HG02884 (cell line): Measurements from ENCODE around the gene YPEL1.
"Not testable (repeated sequence)": the region's sequence is repeated elsewhere in the genome, so short reads cannot be mapped to it uniquely, and the experiment has no call there.

Experiments used
- ATAC-seq: cut with Tn5 transposase; IDR thresholded peaks from one replicate; pipeline ENCODE4 v1.9.1; 2021; ENCODE audit warnings: mild to moderate bottlenecking, moderate library complexity; ENCODE audit not compliant: unreplicated experiment

Gene YPEL1

DNA sequence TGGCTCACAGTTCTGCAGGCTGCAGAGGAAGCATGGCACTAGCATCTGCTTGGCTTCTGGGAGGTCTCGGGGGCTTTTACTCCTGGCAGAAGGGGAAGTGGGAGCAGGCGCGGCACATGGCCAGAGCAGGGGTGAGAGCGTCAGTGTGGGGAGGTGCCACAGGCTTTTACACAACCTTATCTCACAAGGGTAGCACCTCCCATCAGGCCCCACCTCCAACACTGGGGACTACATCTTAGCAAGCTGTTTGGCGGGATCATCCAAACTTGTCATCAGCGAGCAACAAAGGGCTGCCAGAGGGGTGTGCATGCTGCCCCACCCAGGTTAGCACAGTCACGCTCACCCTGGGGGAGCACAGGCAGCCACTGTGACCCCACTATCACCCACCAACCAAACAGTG is 18.9 kb upstream of the YPEL1 start:
- no peak for ATAC-seq

DNA sequence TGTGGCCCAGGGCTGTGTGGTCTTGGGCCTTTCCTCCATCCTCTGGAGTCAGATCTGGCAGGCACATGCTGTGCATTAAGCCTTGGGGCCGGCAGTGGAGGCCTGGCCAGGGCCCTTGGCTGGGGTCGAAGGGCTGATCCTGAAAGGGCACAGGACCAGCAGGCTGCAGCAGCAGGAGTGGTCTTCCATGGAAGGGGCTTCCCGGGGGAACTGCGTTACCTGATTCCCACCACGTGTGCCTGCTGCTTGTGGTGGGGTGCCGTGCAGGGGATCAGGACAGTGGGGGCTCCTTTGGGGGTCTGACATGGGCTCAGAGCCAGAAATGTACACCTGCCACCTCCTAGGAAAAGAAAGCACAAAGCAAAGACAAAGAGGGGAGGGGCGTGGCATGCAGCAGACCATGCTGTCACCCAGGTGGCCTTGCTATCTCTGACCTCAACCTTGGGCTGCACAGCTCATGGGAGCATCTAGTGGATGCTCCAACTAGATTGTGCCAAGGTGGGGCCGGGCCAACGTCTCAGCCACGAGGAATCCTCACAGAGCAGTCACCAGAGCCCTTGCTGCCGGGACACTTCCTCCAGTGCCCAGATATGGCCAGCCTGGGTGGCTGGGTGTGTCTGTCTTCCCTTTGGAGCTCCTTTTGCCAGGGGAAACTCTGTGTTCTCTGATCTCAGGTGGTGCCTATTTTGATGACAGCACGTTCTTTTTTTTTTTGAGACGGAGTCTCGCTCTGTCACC is 17.9 kb upstream of the YPEL1 start:
- ATAC-seq = no peak

DNA sequence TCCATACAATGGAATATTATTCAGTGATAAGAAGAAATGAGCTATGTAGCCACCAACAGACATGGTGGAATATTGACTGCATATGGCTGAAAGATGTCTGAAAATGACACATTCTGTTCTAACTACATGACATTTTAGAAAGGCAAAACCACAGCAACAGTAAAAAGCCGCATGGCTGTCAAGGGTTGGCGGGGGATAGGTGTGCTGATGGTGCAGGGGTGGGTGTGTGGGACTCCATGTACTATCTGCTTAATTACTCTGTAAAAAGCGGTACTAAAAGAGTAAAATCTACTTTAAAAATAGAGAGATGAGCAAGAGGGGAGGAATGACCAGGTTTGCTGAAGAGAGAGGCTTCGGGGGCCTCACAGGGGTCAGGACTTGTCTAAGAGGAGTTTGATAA is 16.7 kb upstream of the YPEL1 start:
- no peak for ATAC-seq

DNA sequence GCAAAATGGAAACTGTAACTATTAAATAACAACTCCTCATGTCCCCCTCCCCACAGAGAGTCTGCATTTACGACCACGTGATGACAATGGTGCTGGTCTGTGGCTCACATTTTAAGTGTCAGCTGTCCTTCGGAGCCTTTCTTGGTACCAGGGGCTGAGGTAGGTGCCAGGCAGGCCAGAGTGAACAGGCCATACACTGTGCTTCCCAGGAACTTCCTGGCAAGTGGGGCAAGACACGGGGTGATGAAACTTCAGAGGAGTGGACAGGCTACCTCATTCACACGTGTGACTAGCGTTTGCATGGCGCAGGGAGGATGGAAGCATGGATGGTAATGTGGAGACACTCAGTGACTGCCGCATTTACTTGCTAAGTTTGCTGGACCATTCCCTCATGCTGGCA is 10.4 kb upstream of the YPEL1 start:
- no peak for ATAC-seq

DNA sequence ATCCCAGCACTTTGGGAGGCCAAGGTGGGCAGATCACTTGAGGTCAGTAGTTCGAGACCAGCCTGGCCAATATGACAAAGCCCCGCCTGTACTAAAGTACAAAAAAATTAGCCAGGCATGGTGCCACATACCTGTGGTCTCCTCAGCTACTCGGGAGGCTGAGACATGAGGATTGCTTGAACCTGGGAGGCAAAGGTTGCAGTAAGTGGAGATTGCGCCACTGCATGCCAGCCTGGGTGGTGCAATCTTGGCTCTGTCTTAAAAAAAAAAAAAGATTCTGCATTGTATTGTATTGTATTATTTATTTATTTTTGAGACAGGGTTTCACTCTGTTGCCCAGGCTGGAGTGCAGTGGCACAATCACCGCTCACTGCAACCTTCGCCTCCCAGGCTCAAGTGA is 9.3 kb upstream of the YPEL1 start:
- not testable (repeated sequence) for ATAC-seq

DNA sequence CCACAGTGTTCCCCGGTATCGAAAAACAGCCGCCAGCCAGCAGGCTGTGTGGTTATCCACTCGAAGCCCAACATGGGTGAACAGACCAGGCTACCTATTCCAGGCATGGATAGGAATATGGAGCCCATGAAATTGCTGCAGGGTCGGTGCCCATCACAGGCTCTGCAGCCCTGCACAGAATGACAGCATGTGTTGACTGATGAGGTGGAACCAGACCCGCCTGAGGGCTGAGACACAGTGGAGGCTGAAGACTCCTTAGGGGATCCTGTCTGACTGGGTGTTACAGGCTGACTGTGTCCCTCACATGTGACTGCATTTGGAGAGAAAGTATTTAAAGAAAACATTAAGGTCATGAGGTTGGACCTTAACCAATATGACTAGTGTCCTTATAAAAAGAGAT is 6.2 kb upstream of the YPEL1 start:
- no peak for ATAC-seq

DNA sequence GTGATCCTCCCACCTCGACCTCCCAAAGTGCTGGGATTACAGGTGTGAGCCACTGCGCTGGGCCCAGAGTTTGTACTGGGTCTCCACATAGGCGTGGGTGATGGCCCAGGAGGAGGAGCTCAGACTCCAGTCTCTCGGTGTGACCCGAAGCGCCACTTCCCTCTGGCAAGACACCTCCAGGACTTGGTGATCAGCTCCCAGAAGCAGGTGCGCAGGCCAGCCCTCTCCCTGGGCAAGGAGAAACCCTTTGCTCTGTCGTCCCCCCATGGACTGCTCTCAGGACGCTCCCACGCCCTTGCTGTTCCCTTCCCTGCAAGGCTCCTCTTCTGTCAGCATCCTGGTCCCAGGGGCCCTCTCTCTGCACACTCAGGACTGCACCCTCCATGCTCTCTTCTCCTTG is 5.5 kb upstream of the YPEL1 start:
- ATAC-seq = no peak

DNA sequence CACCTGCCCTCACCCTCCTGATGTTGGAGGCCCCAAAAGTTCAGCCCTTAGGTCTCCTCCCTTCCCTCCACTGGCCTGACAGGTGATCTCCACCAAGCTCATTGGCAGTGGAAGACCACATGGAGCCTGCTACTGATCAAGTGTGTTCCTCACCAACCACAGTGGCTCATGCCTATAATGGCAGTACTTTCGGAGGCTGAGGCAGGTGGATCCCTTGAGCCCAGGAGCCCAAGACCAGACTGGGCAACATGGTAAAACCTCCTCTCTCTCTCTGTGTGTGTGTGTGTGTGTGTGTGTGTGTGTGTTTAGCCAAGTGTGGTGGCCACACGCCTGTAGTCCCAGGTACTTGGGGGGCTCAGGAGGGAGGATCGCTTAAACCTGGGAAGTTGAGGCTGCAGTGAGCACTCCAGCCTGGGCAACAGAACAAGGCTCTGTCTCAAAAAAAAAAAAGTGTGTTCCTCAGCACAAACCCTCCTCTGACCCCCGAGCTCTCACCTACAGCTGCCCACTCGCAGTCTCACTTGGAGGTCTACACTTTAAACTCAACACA is 4.3 kb upstream of the YPEL1 start:
- ATAC-seq = no peak

DNA sequence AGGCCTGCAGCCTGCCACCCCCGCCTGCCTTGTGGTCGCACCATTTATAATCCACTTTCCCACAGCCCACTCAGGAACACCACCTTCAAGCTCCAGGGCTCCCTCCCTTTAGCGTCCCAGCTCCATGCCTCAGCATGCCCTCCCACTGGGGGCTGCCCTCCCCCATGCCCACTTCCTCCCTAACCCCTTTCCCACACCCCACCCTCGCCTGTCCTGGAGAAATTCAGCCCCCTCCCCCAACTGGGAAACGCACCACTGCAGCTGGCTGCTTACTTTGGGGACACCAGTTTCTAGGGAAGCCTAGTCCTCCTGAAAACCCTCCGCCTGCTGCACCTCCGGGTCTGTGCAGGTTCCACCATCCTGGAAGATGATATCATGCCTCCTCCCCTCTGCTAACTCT is 3.4 kb upstream of the YPEL1 start:
- ATAC-seq = no peak

DNA sequence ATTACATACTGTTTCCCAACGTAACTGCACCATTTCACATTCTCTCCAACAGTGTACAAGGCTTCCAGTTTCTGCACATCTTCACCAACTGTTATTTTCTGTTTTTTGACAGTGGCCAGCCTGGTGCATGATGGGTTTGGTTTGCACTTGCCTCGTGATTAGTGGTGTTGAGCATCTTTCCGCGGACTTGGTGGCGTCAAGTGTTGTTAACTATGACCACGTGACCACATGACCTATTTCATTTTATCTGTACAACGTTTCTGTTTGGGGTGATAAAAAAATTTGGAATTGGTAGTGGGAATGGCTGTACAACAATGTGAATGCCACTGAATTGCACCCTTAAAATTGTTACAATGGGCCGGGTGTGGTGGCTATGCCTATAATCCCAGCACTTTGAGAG is 2.5 kb upstream of the YPEL1 start:
- ATAC-seq = no peak

DNA sequence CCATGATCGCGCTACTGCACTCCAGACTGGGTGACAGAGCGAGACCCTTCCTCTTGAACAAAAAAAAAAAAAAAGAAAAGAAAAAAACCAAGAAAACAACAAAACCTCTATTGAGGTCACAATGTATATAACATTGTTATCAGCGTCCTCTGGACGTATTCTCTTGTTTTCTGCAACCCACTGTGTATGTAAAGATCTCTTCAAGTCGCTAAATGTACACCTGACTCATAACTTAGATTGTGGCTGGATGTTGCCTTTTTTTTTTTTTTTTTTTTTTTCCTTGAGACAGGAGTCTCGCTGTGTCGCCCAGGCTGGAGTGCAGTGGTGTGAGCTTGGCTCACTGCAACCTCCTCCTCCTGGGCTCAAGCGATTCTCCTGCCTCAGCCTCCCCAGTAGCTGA is 1.4 kb upstream of the YPEL1 start:
- no peak for ATAC-seq

DNA sequence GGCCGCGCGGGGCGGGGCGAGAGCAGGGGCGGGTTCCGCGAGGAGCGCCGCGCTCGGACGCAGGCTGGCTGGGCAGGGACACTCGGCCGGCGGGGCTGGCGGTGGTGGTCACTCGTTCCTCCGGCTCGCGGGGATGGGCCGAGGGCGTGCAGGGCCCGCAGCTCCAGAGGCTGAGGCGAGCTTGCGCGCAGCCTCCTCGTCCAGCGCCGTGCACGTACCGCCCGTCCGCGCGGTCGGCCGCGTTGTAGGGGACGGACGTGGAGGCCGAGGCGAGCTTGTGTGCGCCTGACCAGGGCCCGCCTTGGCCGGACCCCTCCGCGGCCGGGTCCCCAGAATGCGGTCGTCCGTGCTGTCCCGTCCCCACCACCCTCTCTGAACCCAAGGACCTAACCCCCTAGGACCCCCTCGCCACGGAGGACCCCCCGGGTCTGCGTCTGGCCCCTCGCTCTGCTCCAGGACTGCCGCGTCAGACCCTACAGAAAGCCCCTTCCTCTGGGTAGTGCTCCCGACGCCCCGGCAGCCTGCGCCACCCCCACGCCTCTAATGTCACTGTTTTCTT is 569 bp upstream of the YPEL1 start:
- ATAC-seq = no peak

DNA sequence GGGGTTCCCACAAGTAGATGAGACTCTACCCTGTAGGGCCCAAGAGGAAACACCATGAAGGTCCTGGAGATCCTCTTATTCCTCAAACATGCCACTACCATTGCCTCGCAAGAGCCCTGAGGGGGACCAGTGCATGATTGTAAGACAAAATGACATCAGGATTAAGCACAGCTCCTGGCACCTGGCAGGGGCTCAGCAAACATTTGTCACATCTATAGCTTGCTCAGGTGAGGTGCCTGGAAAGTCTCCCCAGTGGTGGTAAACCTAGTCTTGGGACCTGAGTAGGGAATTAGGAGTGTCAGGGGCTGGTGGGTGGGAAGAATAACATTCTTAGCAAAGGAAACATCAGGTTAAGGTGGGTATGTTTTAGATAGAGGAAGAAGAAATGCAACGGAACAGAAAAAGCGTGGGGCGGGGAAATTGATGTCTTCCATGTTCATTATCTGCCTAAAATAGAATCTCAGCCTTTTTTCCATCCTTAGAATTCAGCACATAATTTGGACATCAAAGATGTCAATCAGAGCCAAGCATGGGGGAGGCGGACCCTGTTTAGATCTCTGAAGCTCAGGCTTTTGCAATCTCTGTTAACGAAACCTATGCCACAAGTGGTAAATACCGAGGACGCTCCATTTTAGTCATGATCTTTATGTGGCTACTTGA is 924 bp downstream of the YPEL1 start:
- no peak for ATAC-seq

DNA sequence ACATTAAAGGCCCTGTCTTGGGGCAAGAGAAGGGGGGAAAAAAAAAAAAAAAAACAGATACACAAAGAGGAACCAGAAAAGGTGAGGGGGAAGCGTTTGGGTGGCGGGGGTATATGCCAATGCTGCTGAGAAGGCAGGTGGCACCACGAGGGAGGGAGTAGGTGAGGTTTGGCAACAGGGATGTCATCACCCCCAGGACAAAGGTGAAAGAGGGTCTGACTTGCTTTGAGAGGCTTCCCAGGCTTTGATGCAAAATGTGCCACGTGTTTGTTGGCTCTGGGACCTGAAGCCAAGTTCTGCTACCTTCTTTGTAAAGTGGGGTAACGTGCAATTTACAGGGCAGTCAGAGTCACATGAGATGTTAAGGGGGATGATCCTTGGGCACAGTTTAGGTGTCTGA is 4.1 kb downstream of the YPEL1 start:
- no peak for ATAC-seq

DNA sequence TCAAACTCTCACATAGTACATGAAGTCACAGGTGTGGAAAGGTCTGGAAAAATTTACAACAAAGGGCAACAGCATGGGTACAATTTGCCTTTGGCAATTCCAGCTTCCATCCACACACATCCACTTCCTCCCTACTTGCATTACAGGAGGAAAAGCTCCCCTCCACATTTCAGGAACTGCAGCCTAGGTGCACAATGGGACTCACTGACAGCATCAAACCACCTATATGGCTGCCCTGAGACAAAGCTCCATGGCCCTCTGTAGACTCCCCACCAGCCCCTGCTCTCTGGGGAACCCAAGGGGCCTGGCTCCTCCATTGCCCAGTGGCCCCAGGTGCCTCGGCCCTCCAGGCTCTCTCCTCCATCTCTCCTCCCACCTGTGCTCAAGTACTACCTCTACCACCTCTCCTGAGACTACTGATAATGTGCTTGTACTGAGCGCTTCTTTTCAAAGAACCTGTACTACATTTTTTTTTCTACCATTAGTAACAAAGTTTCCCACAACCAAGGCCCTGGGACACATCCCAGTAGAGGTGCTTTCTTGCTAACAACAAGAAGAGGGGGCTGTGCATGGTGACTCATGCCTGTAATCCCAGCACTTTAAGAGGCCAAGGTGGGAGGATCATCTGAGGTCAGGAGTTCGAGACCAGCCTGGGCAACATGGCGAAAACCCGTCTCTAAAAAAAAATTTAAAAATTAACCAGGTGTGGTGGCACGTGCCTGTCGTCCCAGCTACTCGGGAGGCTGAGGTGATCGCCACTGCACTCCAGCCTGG is 4.9 kb downstream of the YPEL1 start:
- ATAC-seq = no peak

DNA sequence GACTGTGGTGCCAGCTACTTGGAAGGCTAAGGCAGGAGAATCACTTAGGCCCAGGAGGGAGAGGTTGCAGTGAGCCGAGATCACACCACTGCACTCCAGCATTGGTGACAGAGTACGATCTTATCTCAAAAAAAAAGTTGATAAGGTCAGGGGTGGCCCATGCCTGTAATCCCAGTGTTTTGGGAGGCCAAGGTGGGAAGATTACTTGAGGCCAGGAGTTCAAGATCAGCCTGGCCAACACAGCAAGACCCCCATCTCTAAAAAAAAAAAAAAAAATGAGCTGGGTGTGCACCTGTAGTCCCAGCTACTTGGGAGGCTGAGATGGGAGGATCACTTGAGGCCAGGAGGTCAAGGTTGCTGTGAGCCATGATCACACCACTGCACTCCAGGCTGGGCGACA is 6.4 kb downstream of the YPEL1 start:
- not testable (repeated sequence) for ATAC-seq

DNA sequence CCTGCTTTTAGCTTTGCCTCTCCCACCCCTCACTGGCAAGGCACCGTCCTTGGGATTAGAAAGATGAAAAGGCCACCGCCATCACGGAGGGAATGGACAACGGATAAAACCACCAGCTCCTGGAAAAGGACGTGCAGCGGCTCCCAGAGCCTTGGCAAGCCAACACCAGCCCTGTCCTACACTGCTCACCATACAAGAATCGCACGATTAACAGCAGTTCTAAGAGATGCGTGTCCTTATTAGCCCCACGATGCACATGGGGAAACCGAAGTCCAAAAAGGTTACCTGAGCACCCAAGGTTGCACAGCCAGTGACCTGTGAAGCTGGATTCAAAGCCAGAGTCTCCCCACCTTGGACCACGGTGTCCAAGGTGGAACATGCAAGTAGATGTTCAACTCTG is 7.3 kb downstream of the YPEL1 start:
- no peak for ATAC-seq

DNA sequence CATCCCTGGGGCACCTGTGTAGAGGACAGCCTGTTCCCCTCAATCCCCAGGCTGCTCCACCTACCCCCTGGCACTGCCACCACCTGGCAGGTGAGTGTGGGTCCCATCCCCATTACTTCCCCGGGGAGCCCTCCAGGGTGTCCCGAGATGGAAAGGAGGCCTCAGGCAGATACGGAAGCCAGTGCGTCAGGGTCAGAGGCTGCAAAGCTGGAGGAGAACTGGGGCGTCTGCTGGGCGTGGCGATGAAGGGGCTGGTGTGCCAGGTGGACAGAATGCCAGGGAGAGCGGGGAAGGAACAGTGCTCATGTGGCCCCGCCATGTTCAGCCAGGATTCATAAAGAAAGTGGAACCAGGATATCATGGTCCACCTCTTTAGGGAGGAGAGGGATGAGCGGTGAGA is 7.8 kb downstream of the YPEL1 start:
- no peak for ATAC-seq

DNA sequence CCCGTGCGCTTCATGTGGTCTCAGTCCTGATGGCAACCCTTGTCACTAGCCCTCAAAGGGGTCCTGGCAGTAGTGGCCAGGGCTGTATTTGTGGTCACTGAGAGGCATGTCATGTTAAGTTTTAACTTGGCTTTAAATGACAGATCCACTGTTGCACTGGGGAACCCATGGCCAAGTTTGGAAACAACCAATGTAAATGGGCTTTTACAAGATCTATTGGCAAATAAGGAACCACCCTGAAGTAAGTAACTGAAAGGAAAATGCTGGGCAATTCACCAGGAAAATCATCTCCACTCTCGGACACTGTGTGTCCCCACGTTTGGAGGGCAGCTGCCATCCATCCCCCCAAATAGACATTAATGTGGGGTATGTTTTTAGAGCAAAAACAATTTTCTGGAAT is 8.4 kb downstream of the YPEL1 start:
- no peak for ATAC-seq

DNA sequence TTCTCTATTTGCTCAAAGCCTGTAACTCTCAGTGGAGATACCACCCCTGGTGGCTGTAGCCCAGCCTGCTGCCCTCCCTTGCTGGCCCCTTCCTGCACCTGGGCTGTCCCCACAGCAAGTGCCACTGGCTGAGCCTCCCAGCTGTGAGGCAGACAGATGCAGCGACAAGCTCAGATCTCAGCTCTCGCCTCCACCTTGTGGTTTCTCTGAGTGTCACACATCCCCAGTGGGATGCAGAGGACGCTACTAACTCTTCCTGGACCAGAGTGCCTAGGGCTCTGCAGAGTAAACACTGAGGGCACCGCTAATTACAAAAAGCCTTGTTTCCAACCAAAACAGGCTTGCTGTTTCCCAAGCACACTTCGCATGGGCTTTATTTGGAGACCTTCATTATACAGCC is 8.9 kb downstream of the YPEL1 start:
- no peak for ATAC-seq

DNA sequence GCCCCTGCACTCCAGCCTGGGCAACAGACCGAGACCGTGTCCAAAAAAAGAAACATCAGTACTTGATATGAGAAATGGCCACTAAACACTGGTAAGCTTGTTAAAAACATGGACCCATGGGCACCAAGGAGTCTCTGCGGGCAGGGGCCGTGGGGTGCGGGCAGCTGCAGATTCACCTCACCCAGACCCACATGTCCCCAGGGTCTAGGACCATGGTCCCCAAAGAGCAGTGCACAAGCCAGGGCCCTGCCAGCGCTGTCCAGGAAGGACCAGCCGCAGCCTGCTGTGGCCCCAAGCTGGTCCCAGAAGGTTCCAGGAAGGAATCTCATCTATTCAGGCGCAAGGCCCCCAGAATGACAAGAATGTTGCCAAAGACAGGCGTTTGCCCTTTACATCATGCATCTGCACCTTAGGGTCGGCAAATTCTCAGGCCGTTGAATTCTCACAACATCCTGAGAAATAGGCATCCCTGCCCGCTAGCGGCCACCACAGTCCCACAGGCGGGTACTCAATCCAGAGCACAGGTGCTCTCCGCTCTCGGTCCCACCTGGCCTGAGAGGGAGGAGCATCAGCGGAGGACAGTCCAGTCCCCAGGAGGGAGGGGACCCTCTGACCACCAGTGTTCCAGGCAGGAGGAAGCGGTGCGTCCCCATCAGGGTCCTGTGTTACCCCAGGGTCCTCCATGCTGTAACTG is 9.5 kb downstream of the YPEL1 start:
- no peak for ATAC-seq
